Measurements from ENCODE around the gene MEF2C.

GRCh38 chr5:88675168-88675707 lies 207.7 kb downstream of the MEF2C start:
- no peak for TF ChIP-seq CTCF (IDR thresholded peaks at IDR 0.05; ENCODE audit: low read depth, low read length, poor library complexity, severe bottlenecking)
- no peak for TF ChIP-seq EZH2phosphoT487 (IDR thresholded peaks at IDR 0.05; ENCODE audit: borderline replicate concordance, low read length)

Data from DOHH2 (cell line).